T-helper 2 cell (primary cell): Measurements from ENCODE around the gene LRP1B.

ENCODE experiments used
- DNase-seq, 5 experiments: peaks; one replicate each; pipeline versions ENCODE4 v3.0.0 to v3.0.0-alpha.2; 2012 to 2022

Gene LRP1B

DNA sequence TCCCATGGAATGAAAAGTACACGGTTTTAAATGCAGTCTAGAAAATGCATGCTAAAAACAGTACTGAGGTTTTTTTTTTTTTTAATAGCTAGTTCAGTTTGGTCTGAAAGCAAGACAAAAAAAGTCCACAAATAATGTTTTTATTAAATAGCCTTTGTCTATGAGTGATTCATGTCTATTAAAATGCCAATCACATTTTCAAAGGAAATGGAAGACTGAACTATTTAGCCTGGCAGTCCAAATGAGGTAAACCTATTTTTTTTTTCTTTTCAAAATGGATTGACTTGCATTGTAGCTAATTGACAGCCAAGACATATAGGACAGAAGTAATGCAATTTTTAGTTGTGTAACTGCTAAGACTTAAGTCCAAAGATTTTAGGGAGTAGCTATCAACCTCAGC, 90.3 kb downstream of the LRP1B start:
- no peak for DNase-seq

DNA sequence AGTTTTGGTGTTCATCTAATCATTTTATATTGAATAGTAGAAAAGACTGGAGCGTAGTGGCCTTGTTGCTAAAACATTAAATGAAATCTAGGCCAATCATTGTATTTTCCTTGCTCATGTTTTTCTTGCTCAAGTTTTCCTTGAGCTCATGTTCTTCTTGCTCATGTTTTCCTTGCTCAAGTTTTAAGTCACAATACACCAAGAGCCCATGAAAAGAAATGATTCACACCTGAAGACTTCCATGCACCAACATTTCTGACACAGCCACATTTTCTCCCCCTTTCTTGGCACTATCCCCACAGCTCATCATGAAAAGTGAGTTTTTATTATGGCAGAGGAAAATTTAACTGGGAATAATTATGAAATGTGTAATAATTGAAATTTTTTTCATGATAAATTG, 92.0 kb downstream of the LRP1B start:
- no peak for DNase-seq

DNA sequence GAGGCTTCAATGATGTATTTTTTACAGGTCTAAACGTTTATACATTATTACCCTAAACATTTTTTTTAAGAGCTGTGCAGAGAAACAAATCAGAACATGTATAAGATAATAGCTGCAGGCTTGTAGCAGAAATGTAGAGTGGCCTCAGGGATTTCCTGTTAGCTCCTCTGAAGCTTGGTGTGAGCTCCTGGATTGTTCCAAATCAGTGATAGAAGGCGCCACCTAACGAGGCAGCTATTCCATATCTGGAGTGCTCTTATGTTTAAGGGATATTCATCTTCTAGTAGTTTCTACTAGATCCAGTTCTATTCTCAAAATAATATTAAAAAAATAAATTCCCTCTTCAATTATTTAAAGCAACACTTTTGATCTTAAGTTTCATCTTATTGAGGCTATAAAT, 93.1 kb downstream of the LRP1B start:
- DNase-seq: no peak

DNA sequence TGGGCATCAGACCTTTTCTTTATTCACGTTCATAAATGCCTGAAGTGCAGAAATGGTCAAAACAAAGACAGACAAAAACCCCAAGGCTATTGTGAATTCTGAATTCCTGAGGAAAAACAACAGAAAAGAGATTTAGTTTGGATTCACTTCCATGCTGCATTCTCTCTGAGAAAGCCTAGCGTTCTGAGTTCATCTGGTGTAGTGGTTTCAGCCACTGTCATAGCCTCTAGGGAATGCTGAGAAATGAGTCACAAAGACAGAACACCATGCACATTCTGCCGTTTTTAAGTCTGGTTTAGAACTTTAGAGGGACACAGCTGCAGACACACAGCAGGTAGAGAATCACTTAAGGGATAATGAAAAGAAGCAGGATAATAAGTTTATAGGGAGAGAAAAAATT, 93.8 kb downstream of the LRP1B start:
- DNase-seq: no peak

DNA sequence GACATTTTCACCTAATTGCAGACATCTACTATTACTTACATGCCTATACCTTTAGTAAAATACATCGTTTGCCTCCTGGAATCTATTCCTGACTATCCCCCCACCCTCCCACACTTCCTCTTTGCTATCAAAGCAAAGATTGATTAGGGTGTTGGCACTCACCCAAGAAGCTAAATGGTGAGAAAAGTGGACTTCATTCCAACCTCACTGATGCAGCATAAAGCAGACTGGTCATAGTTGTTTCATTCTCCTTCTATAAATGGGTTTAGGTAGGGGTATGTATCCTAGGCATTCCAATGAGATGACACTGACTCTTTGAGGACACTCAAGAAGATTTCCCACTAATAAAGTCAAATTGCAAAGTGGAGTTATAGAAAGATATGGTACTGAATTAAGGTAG, 97.4 kb downstream of the LRP1B start:
- no peak for DNase-seq

DNA sequence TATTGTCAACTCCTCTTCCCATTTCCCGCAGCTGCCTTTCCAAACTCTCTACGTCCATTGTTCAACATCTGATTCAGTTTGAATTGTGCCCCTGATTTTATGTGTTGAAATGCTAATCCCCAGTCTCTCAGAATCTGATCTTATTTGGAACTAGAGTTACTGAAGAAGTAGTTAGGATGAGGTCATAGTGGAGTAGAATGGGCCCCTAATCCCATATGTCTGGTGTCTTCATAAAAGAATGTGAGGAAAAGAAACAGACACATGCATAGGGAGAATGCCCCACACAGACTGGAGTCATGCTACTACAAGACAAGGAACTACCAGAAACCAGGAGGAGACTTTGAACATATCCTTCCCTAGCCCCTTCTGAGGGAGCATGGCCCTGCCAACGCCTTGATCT, 99.2 kb downstream of the LRP1B start:
- no peak for DNase-seq

DNA sequence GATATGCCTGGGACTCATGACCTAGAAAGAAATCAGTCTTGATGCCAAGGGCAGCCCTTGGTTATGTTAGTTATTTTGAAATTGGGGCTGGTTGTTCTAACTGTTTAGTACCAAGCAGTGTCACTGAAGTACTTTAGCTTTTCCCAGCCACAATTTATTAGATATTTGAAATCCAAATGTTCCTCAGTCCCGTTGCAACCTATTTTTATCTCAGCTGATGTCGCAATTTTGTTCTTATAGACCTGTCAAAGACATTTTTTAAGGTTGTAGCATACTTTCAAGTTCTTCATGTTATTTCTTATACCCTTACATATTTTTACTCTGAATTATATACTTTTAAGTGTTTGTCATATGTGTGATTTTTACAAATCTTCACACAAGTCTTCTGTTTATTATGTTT, 100.1 kb downstream of the LRP1B start:
- no peak for DNase-seq

DNA sequence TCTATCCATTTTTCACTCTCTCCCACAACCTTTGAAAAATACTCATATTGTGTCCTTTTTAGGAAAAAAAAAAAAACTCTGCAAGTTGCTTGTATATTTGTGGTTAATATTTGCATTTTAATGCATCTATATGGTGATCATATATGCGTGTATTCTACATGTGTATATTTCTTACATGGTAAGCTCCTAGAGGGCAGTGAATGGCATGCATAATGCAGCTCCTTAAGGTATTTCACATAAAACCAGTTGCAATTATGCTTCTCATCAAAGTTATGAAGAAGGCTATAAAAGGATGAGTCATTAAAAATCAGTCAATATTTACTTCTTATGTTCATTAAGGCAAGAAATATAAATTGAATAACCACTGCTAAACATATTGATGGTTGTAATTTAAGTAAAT, 100.8 kb downstream of the LRP1B start:
- no peak for DNase-seq

DNA sequence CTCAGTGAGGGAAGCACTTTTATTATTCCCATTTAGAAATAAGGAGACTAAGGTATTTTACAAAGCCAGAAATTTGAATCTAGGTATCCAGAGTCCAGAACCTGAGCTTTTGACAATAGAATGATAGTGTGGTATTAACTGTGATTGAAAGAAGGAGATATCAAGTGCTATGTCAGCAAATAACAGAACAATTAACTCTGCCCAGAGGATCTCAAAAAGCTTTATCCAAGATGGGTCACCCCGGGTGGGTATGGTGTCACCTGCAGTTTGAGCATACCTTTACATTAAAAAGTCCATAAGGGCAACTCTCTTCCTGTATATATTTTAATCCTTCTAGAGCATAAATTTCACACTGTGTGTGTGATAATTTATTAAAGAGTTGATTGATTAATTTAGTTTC, 105.4 kb downstream of the LRP1B start:
- no peak for DNase-seq

DNA sequence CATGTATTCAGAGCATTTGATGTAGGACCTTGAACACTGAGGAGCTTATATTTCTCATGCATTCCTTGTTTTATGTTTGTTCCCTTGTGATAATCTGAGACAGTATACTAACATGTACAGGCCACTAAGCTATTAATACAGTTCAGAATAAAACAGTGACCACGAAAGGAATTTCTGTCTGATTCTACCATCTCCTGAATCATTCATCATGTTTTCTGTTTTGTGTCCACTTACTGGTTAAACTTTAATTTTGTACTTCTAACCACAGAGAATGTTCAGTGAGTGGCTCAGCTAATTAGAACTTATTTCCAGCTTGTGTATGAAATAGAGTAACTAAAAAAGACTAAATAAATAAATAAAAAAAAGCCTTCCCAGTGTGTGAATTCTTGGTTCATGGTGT, 110.4 kb downstream of the LRP1B start:
- DNase-seq: no peak

DNA sequence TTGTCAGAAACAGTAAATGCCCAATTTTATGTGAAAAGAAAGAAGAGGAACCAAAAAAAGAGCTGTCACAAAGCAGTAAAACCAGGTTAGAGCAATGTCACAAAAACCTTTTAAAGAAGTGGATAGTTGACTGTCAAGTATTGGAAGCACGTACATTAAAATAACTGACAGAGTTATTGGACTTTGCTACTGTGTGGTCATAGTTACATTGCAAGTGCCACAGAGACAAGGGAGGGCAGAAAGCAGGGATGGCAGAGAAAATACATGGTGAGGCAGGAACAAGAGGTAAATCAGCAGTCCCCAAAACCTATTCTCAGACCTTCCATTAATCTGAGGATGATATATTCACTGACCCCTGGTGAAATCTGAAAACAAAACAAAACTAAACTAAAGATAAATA, 116.3 kb downstream of the LRP1B start:
- DNase-seq: no peak

DNA sequence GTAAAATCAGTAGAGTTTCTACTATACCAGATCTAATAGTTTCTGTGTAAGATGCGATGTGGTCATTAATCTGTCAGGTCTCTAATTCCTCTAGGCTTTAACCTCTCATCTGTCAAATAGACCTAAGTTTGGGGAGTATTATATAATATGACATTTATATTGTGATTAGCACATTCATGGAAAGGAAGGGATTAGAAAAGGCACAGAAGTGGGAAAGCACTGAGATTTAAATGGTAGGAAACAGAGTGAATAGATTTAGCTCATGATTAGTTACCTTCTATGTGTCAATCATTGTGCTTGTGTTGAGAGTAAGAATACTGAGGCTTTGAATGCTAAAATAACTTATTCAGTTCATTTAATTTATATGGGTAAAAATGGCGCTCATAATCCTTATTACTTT, 118.0 kb downstream of the LRP1B start:
- no peak for DNase-seq

DNA sequence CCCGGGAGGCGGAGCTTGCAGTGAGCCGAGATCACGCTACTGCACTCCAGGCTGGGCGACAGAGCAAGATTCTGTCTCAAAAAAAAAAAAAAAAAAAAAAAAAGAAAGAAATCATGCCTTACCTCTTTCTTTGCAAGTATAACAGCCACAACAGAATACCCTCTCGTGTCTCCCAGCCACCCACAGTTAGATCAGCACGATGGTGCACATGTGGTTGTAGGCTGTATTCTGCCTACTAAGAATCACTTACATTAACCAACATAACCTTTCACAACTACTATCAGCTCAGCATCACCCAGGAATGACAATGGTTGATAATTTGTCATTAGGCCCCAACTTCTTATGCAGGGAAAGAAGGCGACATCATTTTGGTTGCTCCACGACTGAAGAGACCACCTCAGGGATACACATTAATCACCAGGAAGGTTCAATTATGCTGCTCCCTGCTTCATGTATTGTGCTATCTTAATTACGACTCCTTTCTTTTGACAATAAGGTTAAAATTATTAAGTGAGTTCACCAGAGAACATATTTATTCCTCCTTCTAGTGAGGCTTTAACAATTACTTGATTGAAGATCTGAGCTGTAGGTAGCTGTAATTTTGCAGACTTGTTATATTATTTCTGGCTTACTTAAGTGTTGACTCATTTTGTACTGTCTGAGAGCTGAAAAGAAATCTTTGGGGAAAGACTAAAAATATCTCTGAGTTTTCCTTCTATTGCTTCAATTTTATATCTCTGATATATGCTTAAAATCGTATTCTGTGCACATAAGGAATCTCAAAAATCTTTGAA, 120.1 kb downstream of the LRP1B start:
- DNase-seq: no peak

DNA sequence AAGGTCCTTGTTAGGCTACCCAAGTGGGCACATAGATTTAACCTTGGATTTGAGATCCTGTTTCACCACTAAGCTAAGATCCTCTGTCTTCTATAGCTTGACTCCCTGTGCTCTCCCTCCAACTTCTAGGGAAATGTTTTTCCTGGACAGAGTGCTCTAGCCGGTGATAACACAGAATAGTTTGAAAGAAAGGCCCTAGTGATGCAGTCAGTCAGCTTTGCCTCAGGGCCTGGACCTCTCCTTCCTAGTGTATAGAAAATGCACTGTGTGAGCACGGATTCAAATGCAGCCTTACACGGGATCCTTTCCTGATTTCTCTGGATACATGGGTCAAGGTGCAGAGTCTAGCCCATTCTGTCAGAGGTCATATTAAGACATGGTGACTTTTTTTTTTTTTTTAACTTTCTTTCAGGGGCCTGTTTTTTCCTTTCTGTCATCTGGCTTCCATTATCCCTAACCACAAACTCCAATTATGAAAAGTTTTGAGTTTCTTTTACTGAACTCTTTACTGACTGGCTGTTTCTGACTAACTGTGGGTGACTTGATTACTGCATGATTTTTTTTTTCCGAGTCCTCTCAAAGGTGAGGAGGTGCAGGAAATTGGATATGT, 122.6 kb downstream of the LRP1B start:
- DNase-seq: no peak

DNA sequence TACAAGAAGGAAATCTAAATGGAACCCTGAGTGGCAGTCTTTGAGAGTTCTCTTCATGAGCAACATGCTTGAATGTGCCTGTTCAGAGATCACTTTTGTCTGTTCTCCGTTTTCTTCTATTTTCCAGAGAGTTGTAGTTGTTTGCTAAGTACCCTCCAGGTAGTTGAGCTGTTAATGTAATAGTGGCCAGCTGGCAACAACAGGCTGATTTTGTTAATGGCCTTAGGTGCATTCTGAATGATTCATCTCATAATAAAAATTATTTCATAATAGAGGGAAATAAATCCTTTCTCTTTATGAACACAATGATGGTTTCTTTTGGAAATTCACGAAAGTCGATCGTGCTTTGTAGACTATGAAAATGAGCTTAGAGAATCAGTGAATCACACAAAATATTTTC, 136.8 kb downstream of the LRP1B start:
- DNase-seq: no peak

DNA sequence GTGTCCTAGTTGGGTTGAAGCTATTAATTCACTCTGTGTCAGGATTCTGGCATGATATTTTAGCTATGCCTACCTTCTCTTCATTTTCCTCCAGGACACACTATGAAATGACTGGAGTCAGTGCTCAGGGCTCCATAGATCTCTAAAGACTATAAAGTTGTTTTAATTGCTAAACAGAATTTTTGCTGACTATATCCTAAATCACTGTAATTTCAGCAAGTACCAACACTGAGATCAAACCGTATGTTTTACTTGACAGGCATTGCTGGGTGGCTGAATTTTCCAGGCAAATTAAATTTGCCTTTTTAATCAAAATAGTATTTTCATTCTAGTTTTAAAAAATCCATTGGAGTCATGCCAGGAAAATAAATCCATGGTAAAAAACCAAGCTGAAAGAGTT, 138.1 kb downstream of the LRP1B start:
- DNase-seq: no peak

DNA sequence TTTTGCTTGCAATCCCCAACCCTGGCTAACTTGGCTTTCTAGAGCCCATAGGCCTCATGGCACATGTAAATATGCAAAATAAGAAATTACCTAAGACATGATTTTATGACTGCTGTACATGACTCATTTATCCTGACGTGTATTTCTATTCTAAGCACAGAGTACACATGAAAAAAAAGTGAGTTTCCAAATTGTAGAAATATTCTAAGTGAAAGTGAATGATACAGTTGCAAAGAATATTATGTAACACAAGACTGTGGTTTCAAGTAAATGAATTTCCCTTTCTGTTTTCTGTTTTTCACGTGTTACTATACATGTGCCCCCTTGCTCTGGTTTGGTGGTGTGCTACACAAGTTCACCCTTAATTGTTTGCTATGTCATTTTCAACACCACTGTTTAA, 162.4 kb downstream of the LRP1B start:
- DNase-seq: no peak

DNA sequence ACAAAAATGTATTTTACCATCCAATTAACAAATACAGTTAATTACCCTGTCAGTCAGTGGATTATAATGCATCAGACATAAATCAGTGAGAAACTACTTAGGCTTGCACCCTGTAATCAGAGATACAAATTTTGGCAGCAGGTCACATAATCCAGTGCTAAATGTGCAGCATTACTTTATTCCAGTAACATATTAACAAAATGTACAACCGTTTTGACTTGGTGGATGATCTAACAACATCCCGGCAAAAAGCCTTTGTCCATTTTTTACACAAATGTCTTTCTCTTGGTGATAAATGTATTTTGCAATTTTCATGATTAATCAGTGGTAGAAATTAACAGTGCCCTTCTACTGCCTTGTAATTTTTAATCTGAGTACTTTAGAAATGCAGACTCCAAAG, 162.8 kb downstream of the LRP1B start:
- no peak for DNase-seq

DNA sequence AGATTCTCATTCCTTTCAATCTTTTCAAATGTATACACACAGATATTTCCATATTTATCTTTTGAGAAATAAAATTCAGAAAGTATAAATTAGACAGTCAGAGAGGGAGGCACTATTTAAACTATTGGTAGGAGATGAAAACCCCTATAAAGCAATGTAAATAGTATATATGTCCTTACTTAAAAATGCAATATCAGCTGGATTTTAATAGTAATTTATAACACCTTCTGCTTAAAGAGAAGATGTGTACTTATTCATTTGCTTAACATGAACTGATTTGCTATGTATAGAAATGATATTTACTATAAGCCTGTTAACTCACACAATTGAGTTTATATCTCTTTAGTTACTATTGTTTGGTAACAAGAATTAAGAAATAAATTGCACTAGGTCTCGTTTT, 163.3 kb downstream of the LRP1B start:
- DNase-seq: no peak

DNA sequence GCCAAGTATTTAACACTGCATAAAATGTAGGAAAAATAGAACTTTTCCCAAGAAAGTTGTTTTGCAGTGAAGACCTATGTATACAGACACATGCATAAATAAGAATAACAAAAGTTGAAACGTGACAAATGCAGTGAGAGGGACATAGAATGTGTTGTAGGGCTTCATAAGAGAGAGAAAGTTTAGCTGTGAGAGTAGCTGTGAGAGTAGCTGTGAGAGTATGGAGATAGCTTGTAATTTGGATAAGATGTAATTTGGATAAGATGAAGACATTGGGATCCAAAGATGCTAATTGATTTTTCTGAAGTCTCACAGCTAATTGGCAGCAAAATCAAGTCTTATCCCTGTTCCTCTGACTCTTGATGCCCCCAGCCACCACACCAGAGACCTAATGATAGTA, 170.9 kb downstream of the LRP1B start:
- DNase-seq: no peak

DNA sequence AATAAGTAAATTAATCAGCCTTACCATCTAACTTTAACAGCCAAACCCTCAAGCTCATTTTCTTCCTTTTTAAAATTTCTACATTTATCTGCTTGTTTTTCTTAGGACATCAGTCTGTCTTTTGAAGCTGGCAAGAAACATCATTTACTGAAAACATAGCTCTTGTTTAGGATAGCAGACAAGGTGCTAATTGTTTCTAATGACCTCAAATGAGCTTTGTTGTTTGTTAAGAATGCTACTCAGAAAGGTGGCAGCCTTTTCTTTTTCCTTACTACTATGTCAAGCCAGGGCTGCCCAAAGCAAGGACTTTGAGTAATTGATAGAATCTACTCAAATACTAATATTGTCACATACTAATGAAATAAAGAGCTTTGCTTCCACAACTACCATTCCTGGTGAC, 171.8 kb downstream of the LRP1B start:
- DNase-seq: no peak

DNA sequence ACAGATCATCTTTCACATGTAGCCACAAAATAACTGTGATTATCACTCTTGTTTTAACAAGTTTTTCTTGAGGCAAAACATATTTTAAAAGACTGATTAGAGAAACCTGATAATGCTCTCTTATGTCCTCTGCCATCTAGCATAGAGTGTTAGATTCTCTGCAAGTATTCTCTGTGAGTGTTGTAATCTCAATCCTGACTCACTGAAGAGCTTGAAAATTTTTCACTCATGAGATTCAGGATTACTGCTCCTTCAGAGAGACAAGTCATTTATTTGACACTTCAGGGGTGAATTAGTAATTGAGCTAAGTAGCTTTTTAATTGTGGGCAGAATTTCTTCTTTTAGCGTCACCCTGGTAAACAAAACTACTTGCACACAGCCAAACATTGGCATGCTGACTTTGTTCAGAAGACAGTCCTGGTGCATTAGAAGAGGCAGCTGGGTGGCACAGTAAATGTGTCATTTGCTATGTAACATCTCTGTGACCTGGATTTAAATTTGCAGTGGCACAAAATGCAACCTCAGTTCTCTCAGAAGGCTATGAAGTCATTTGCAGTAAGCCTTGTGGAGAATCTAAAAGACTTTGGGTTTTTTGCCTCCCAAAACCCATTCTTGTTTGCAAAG, 172.9 kb downstream of the LRP1B start:
- no peak for DNase-seq

DNA sequence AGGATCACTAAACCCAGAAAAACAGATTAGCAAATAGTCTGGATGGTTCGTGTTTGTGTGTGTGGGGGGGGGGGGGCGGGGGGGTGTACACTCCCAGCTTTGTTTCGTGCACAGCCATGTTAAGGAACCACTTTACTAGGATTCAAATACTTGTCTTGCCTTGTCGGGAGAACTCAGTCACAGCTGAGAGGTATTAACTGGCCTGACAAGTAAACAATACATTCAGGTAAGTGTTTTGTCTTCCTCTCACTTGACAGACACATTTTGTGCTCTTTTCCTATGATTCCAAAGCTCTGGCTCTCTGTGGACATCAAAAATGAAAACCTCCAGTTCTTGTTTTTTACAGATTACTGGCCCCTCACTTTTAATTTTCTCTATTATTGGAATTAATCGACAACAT, 173.5 kb downstream of the LRP1B start:
- no peak for DNase-seq

DNA sequence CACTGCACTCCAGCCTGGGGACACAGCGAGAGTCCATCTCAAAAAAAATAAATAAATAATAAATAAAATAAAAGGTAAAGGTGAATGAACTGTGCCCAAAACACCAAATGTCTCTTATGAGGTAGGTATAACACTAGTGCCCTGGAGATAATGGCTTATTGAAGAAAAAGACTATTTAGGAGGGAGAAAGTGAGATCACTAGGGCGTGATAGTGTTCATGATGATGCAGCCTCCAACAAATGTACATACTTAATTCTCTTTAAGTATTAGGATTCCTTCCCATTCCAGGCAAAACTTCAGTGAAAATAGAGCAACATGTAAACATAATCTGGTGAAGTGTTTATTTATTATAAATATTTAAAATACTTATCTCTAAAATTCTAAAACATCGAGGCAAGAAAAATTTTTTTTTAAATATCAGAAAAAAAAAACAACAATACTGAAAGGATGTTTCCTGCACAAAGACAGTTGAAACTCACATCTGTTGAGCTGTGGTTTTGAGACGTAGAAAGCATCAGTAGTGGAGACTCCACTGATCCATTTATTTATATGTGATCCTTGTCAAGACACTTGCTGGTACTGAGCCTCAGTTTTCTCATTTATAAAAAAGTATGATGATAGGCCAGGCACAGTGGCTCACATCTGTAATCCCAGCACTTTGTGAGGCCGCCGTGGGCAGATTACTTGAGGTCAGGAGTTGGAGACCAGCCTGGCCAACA, 183.3 kb downstream of the LRP1B start:
- no peak for DNase-seq
